Neural cell (in vitro differentiated cells): Measurements from ENCODE around the gene ENHO. TPM values are rescaled to one million over a fixed set of nuclear protein-coding genes. Genes with fewer than 3 reads are reported as not detected.
"Not testable (repeated sequence)": the region's sequence is repeated elsewhere in the genome, so short reads cannot be mapped to it uniquely, and the experiment has no call there.

ENCODE experiments used
- H2AFZ ChIP-seq: fragments of 200-600, 300-800 bp; sonication (generic), shearing (Covaris generic); 2 replicates; pipeline ENCODE4 v1.6.0; 2014; ENCODE audit warnings: low read depth, mild to moderate bottlenecking, antibody characterized with exemption, low read length, moderate library complexity
- H3F3A ChIP-seq: fragments of 200-600 bp; shearing (Covaris generic); 2 replicates; pipeline ENCODE4 v1.6.1; 2016; ENCODE audit warnings: mild to moderate bottlenecking, moderate library complexity, mixed read lengths, antibody characterized with exemption, low read length; ENCODE audit not compliant: insufficient read depth, poor library complexity, severe bottlenecking
- H3K27ac ChIP-seq: fragments of 200-600, 300-800 bp; sonication (generic), shearing (Covaris generic); 2 replicates; pipeline ENCODE4 v1.5.1; 2014; ENCODE audit warnings: mild to moderate bottlenecking, low read length, moderate library complexity
- H3K27me3 ChIP-seq: fragments of 300-800, 200-600 bp; sonication (generic), shearing (Covaris generic); 2 replicates; pipeline ENCODE4 v1.6.0; 2014; ENCODE audit warnings: mild to moderate bottlenecking, low read depth, low read length, moderate library complexity; ENCODE audit not compliant: insufficient read depth
- H3K36me3 ChIP-seq: fragments of 300-800, 200-600 bp; sonication (generic), shearing (Covaris generic); 2 replicates; pipeline ENCODE4 v1.5.1; 2014; ENCODE audit warnings: mild to moderate bottlenecking, antibody characterized with exemption, low read length, moderate library complexity; ENCODE audit not compliant: insufficient read depth
- H3K4me2 ChIP-seq: fragments of 300-800, 200-600 bp; sonication (generic), shearing (Covaris generic); 2 replicates; pipeline ENCODE4 v1.6.0; 2014; ENCODE audit warnings: mild to moderate bottlenecking, low read length
- H3K4me3 ChIP-seq: fragments of 300-800, 200-600 bp; sonication (generic), shearing (Covaris generic); 2 replicates; pipeline ENCODE4 v1.5.1; 2014; ENCODE audit warnings: mild to moderate bottlenecking, low read length, moderate library complexity
- H3K79me2 ChIP-seq: fragments of 200-600 bp; shearing (Covaris generic); replicated peaks from 2 replicates; pipeline ENCODE4 v1.6.0; 2014; ENCODE audit warnings: mild to moderate bottlenecking, low read length, moderate library complexity; ENCODE audit not compliant: insufficient read depth
- H3K9ac ChIP-seq: fragments of 300-800, 200-600 bp; sonication (generic), shearing (Covaris generic); 2 replicates; pipeline ENCODE4 v1.6.1; 2016; ENCODE audit warnings: mild to moderate bottlenecking, low read length, mixed read lengths
- H3K9me2 ChIP-seq: fragments of 200-600 bp; shearing (Covaris generic); 2 replicates; pipeline ENCODE4 v1.6.1; 2016; ENCODE audit warnings: mild to moderate bottlenecking, low read length, mixed read lengths; ENCODE audit not compliant: insufficient read depth
- H3K9me3 ChIP-seq: fragments of 200-600, 300-800 bp; sonication (generic), shearing (Covaris generic); 2 replicates; pipeline ENCODE4 v1.6.1; 2016; ENCODE audit warnings: mild to moderate bottlenecking, mixed run types, low read length, moderate library complexity, mixed read lengths
- H4K20me1 ChIP-seq: fragments of 200-600 bp; shearing (Covaris generic); 2 replicates; pipeline ENCODE4 v1.6.1; 2016; ENCODE audit warnings: mild to moderate bottlenecking, mixed run types; ENCODE audit not compliant: insufficient read depth
- EP300 ChIP-seq: fragments of 450-650 bp; conservative IDR thresholded peaks from 2 replicates; pipeline ENCODE4 v1.6.1; 2014; ENCODE audit warnings: antibody characterized with exemption, mild to moderate bottlenecking, moderate library complexity; ENCODE audit not compliant: poor library complexity, severe bottlenecking
- EZH2 ChIP-seq: fragments of 200-600, 300-800 bp; shearing (Covaris generic), sonication (generic); IDR thresholded peaks from 2 replicates; pipeline ENCODE4 v1.6.1; 2014; ENCODE audit warnings: antibody characterized with exemption, low read length, borderline replicate concordance, mild to moderate bottlenecking; ENCODE audit not compliant: insufficient read depth, poor library complexity, severe bottlenecking
- MXI1 ChIP-seq: fragments of 450-650 bp; conservative IDR thresholded peaks from 2 replicates; pipeline ENCODE4 v1.6.1; 2014; ENCODE audit warnings: antibody characterized with exemption, mild to moderate bottlenecking; ENCODE audit not compliant: poor library complexity, severe bottlenecking
- POLR2AphosphoS5 ChIP-seq: IDR thresholded peaks from 2 replicates; pipeline ENCODE4 v1.6.1; 2012
- RAD21 ChIP-seq: fragments of 450-650 bp; conservative IDR thresholded peaks from 2 replicates; pipeline ENCODE4 v1.6.1; 2014; ENCODE audit warnings: antibody characterized with exemption, mild to moderate bottlenecking, moderate library complexity
- SMC3 ChIP-seq: fragments of 450-650 bp; conservative IDR thresholded peaks from 2 replicates; pipeline ENCODE4 v1.6.1; 2014; ENCODE audit warnings: antibody characterized with exemption, mild to moderate bottlenecking, moderate library complexity; ENCODE audit not compliant: poor library complexity
- TAF1 ChIP-seq: IDR thresholded peaks from 2 replicates; pipeline ENCODE4 v1.6.1; 2012; ENCODE audit warnings: low read depth
- polyA plus RNA-seq: library from polyadenylated mRNA; depleted of rRNA; stranded (reverse); fragments of >200 nt; gene quantifications from 2 replicates; pipeline ENCODE4 v1.2.3, GENCODE V29; 2014
- TF ChIP-seq, protein P1 (sequence below): IDR thresholded peaks from 2 replicates; pipeline ENCODE4 v1.6.1; 2012; ENCODE audit warnings: borderline replicate concordance
- TF ChIP-seq, protein P2 (sequence below): fragments of 450-650 bp; IDR thresholded peaks from 2 replicates; pipeline ENCODE4 v1.5.1; 2014; ENCODE audit warnings: antibody characterized with exemption, mild to moderate bottlenecking, moderate library complexity; ENCODE audit not compliant: poor library complexity, severe bottlenecking

ENHO gene
- polyA plus RNA-seq, 1 donor from 2014 or later, result 172 TPM

DNA sequence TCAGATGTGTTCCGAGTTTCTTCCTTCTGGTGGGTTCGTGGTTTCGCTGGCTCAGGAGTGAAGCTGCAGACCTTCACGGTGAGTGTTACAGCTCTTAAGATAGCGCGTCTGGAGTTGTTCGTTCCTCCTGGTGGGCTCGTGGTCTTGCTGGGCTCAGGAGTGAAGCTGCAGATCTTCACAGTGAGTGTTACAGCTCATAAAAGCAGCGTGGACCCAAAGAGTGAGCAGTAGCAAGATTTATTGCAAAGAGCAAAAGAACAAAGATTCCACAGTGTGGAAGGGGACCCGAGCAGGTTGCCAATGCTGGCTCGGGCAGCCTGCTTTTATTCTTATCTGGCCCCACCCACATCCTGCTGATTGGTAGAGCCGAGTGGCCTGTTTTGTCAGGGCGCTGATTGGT is 41.2 kb downstream of the ENHO start:
- not testable (repeated sequence) for H3K27me3 ChIP-seq, H3K9ac ChIP-seq, H2AFZ ChIP-seq, H3F3A ChIP-seq, H3K36me3 ChIP-seq, H3K9me2 ChIP-seq, H3K27ac ChIP-seq, H3K4me2 ChIP-seq, H3K4me3 ChIP-seq, H3K9me3 ChIP-seq, H4K20me1 ChIP-seq, H3K79me2 ChIP-seq

DNA sequence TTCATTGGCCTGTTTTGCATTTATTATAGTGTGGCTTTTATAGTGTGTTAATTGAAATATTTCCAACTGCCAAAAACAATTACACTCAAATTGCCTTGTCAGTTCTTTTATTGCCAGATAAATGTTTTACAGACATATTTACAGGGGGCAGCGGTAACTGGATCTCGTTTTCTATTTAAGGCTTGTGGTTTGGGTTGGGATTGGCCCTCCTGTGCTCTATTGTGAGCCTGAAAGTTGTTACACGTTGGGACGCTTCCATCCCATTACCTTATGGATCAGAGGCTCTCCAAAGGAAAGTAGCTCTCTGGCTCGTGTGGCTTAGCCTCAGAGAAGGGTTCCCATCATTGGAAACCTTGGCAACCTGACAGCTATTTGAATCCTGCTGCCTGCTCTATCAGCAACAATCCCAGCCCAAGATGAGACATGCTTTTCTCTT is 43.3 kb downstream of the ENHO start:
- Histone ChIP-seq H3K4me3 (no peak overlapping the region), H3K79me2 (no peaks in the 10 kb centered on the region), H2AFZ (no peak overlapping the region), H3F3A (no peaks in the 10 kb centered on the region), H3K36me3 (no peaks in the 10 kb centered on the region), H3K27me3 (no peaks in the 10 kb centered on the region), H3K4me2 (no peak overlapping the region), H3K9ac (no peak overlapping the region), H3K9me2 (no peaks in the 10 kb centered on the region), H3K27ac (no peak overlapping the region), H3K9me3 (no peaks in the 10 kb centered on the region), H4K20me1 (no peaks in the 10 kb centered on the region)
- no peak for TF ChIP-seq SMC3
- TF ChIP-seq TAF1, result no peak
- TF ChIP-seq, protein P1, sequence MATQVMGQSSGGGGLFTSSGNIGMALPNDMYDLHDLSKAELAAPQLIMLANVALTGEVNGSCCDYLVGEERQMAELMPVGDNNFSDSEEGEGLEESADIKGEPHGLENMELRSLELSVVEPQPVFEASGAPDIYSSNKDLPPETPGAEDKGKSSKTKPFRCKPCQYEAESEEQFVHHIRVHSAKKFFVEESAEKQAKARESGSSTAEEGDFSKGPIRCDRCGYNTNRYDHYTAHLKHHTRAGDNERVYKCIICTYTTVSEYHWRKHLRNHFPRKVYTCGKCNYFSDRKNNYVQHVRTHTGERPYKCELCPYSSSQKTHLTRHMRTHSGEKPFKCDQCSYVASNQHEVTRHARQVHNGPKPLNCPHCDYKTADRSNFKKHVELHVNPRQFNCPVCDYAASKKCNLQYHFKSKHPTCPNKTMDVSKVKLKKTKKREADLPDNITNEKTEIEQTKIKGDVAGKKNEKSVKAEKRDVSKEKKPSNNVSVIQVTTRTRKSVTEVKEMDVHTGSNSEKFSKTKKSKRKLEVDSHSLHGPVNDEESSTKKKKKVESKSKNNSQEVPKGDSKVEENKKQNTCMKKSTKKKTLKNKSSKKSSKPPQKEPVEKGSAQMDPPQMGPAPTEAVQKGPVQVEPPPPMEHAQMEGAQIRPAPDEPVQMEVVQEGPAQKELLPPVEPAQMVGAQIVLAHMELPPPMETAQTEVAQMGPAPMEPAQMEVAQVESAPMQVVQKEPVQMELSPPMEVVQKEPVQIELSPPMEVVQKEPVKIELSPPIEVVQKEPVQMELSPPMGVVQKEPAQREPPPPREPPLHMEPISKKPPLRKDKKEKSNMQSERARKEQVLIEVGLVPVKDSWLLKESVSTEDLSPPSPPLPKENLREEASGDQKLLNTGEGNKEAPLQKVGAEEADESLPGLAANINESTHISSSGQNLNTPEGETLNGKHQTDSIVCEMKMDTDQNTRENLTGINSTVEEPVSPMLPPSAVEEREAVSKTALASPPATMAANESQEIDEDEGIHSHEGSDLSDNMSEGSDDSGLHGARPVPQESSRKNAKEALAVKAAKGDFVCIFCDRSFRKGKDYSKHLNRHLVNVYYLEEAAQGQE, result no peak
- no peak for TF ChIP-seq EZH2
- no peak for TF ChIP-seq EP300
- TF ChIP-seq, protein P2, sequence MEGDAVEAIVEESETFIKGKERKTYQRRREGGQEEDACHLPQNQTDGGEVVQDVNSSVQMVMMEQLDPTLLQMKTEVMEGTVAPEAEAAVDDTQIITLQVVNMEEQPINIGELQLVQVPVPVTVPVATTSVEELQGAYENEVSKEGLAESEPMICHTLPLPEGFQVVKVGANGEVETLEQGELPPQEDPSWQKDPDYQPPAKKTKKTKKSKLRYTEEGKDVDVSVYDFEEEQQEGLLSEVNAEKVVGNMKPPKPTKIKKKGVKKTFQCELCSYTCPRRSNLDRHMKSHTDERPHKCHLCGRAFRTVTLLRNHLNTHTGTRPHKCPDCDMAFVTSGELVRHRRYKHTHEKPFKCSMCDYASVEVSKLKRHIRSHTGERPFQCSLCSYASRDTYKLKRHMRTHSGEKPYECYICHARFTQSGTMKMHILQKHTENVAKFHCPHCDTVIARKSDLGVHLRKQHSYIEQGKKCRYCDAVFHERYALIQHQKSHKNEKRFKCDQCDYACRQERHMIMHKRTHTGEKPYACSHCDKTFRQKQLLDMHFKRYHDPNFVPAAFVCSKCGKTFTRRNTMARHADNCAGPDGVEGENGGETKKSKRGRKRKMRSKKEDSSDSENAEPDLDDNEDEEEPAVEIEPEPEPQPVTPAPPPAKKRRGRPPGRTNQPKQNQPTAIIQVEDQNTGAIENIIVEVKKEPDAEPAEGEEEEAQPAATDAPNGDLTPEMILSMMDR, result no peak
- no peak for TF ChIP-seq MXI1
- no peak for TF ChIP-seq RAD21
- no peak for TF ChIP-seq POLR2AphosphoS5

DNA sequence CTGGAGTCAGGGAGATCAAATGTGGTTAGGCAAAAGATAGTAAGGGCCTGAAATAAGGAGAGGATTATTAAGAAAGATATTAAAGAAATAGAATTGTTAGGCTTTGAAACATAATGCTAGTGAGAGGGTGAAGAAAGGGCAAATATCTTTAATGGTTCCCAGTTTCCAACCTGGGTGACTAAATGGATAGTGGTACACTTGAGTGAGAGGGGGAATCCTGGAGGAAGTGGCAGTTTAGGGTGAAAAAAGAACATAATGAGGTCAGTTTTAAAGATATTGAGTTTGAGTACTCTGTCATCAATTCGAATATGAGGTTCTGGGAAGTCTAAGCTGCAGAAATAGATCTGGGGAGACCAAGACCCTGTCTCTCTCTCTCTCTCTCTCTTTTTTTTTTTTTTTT is 45.2 kb downstream of the ENHO start:
- H3K36me3 ChIP-seq, result no peaks in the 10 kb centered on the region
- no peak overlapping the region for H3K4me2 ChIP-seq
- H3F3A ChIP-seq, result no peaks in the 10 kb centered on the region
- no peak for TF ChIP-seq SMC3
- no peak for TF ChIP-seq EZH2
- no peak for TF ChIP-seq EP300
- no peak for TF ChIP-seq RAD21
- TF ChIP-seq, protein P1, result no peak
- TF ChIP-seq POLR2AphosphoS5, result no peak
- no peak for TF ChIP-seq MXI1
- TF ChIP-seq, protein P2, result no peak
- no peak for TF ChIP-seq TAF1
- no peak overlapping the region for H3K9ac ChIP-seq
- H3K4me3 ChIP-seq, result no peak overlapping the region
- no peaks in the 10 kb centered on the region for H3K9me2 ChIP-seq
- no peaks in the 10 kb centered on the region for H3K9me3 ChIP-seq
- H2AFZ ChIP-seq, result no peak overlapping the region
- H3K27ac ChIP-seq, result no peak overlapping the region
- H4K20me1 ChIP-seq, result no peaks in the 10 kb centered on the region
- no peaks in the 10 kb centered on the region for H3K27me3 ChIP-seq
- no peaks in the 10 kb centered on the region for H3K79me2 ChIP-seq
